GM23248 (cell line): ENCODE data around the gene GLCCI1. TPM values are rescaled to one million over a fixed set of nuclear protein-coding genes. Genes with fewer than 3 reads are reported as not detected.

Experiments used
- DNase-seq: peaks from one replicate; pipeline ENCODE4 v3.0.0-alpha.2; 2015
- H2AFZ ChIP-seq: fragments of 200-600 bp; sonication (generic); 2 replicates; pipeline ENCODE4 v1.6.1; 2016; ENCODE audit warnings: antibody characterized with exemption
- H3F3A ChIP-seq: fragments of 200-600 bp; sonication (generic); 2 replicates; pipeline ENCODE4 v1.6.1; 2016; ENCODE audit warnings: mild to moderate bottlenecking, antibody characterized with exemption, mixed run types; ENCODE audit not compliant: insufficient read depth
- H3K27ac ChIP-seq: fragments of 200-600 bp; sonication (generic); 2 replicates; pipeline ENCODE4 v1.5.1; 2016; ENCODE audit warnings: mild to moderate bottlenecking
- H3K27me3 ChIP-seq: fragments of 200-600 bp; sonication (generic); replicated peaks from 2 replicates; pipeline ENCODE4 v1.6.1; 2016; ENCODE audit warnings: mild to moderate bottlenecking; ENCODE audit not compliant: insufficient read depth
- H3K36me3 ChIP-seq: fragments of 200-600 bp; sonication (generic); 2 replicates; pipeline ENCODE4 v1.6.1; 2016; ENCODE audit warnings: low read depth, mild to moderate bottlenecking
- H3K4me1 ChIP-seq: fragments of 200-600 bp; sonication (generic); 2 replicates; pipeline ENCODE4 v1.6.1; 2016; ENCODE audit warnings: mild to moderate bottlenecking; ENCODE audit not compliant: insufficient read depth
- H3K4me2 ChIP-seq: fragments of 200-600 bp; sonication (generic); one replicate; pipeline ENCODE4 v1.6.1; 2016; ENCODE audit warnings: mild to moderate bottlenecking; ENCODE audit not compliant: unreplicated experiment
- H3K4me3 ChIP-seq: fragments of 200-600 bp; sonication (generic); 2 replicates; pipeline ENCODE4 v1.5.1; 2016; ENCODE audit warnings: mild to moderate bottlenecking
- H3K79me2 ChIP-seq: fragments of 200-600 bp; sonication (generic); 2 replicates; pipeline ENCODE4 v1.6.1; 2016; ENCODE audit warnings: mild to moderate bottlenecking; ENCODE audit not compliant: insufficient read depth
- H3K9ac ChIP-seq: fragments of 200-600 bp; sonication (generic); 2 replicates; pipeline ENCODE4 v1.6.1; 2016; ENCODE audit warnings: mild to moderate bottlenecking
- H3K9me2 ChIP-seq: fragments of 200-600 bp; sonication (generic); 2 replicates; pipeline ENCODE4 v1.6.1; 2016; ENCODE audit warnings: mixed run types, mild to moderate bottlenecking, moderate library complexity; ENCODE audit not compliant: insufficient read depth
- H3K9me3 ChIP-seq: fragments of 200-600 bp; sonication (generic); one replicate; pipeline ENCODE4 v1.6.1; 2017; ENCODE audit warnings: low read depth
- H4K20me1 ChIP-seq: fragments of 200-600 bp; sonication (generic); 2 replicates; pipeline ENCODE4 v1.6.0; 2016; ENCODE audit not compliant: insufficient read depth
- EZH2 ChIP-seq: fragments of 200-600 bp; sonication (generic); IDR thresholded peaks from 2 replicates; pipeline ENCODE4 v1.6.1; 2018; ENCODE audit warnings: antibody characterized with exemption, mild to moderate bottlenecking; ENCODE audit not compliant: insufficient read depth, poor library complexity, severe bottlenecking
- EZH2phosphoT487 ChIP-seq: fragments of 200-600 bp; sonication (generic); IDR thresholded peaks from 2 replicates; pipeline ENCODE4 v1.6.1; 2018; ENCODE audit warnings: antibody characterized with exemption, moderate library complexity, mild to moderate bottlenecking, low read depth; ENCODE audit not compliant: insufficient read depth
- WGBS, 2 experiments: methylation state at CpG; one replicate each; pipeline ENCODE4 v1.1.6; 2015 to 2017; ENCODE audit warnings: low lambda C conversion rate in 2 of 2, low coverage in 1 of 2; ENCODE audit errors: missing lambda C conversion rate in 2 of 2; 5-methylcytosine and 5-hydroxymethylcytosine counted together
- in situ Hi-C: fragments of 300-500 bp; cut with MboI; formaldehyde crosslinking; loops from 2 replicates; pipeline ENCODE4 v1.15.0; 2020
- polyA plus RNA-seq: library from polyadenylated mRNA; unstranded; fragments of >200 nt; fragmentation: Nextera tagmentation; extraction: Ambion mirVana; gene quantifications from 2 replicates; pipeline ENCODE4 v1.2.1, GENCODE V29; 2016
- total RNA-seq: library from RNA; depleted of rRNA; stranded (reverse); fragments of >200 nt; shearing (Covaris generic); gene quantifications from 2 replicates; pipeline ENCODE4 v1.2.3, GENCODE V29; 2014

The GLCCI1 gene
- total and polyA plus RNA-seq, 2 experiments from 2014 or later = 2.5 to 3.0 TPM

- Histone ChIP-seq H3K79me2 (no peaks in the 10 kb centered on the region), H2AFZ (no peak overlapping the region), H3K9me2 (no peaks in the 10 kb centered on the region), H3K4me1 (no peaks in the 10 kb centered on the region), H3K9me3 (no peaks in the 10 kb centered on the region), H3K36me3 (no peaks in the 10 kb centered on the region), H3K4me3 (no peak overlapping the region), H3K9ac (no peak overlapping the region), H3K27me3 (no peaks in the 10 kb centered on the region), H3K27ac (no peak overlapping the region), H3F3A (no peaks in the 10 kb centered on the region), H3K4me2 (no peak overlapping the region), H4K20me1 (no peaks in the 10 kb centered on the region)
- TF ChIP-seq EZH2 (no peak), EZH2phosphoT487 (no peak)
- 94 to 100% methylated on average over 1 of the region's 1 CpG for WGBS, 2 experiments
- in situ Hi-C loops = no loop called here
- no peak for DNase-seq
These were observed 46.6 kb downstream of the GLCCI1 start for GRCh38 chr7:8015100-8015745.

GRCh38 chr7:8015746-8016120, 47.1 kb downstream of the GLCCI1 start:
- Histone ChIP-seq H3K27me3 (no peaks in the 10 kb centered on the region), H3K27ac (no peak overlapping the region), H3K79me2 (no peaks in the 10 kb centered on the region), H3K9me3 (no peaks in the 10 kb centered on the region), H3K4me2 (no peak overlapping the region), H3K36me3 (no peaks in the 10 kb centered on the region), H3K9ac (no peak overlapping the region), H4K20me1 (no peaks in the 10 kb centered on the region), H3F3A (no peaks in the 10 kb centered on the region), H2AFZ (no peak overlapping the region), H3K4me1 (no peaks in the 10 kb centered on the region), H3K9me2 (no peaks in the 10 kb centered on the region), H3K4me3 (no peak overlapping the region)
- DNase-seq = no peak
- TF ChIP-seq EZH2 (no peak), EZH2phosphoT487 (no peak)
- WGBS, 2 experiments = 97% methylated on average over 4 of the region's 4 CpGs
- in situ Hi-C loops = no loop called here

- no peaks in the 10 kb centered on the region for H3F3A ChIP-seq
- H4K20me1 ChIP-seq = no peaks in the 10 kb centered on the region
- H3K79me2 ChIP-seq = no peaks in the 10 kb centered on the region
- 87 to 92% methylated on average over 1 of the region's 1 CpG for WGBS, 2 experiments
- no peak overlapping the region for H3K4me2 ChIP-seq
- in situ Hi-C loops = no loop called here
- H3K9ac ChIP-seq = no peak overlapping the region
- H3K27ac ChIP-seq = no peak overlapping the region
- H3K9me2 ChIP-seq = no peaks in the 10 kb centered on the region
- H3K4me1 ChIP-seq = no peaks in the 10 kb centered on the region
- H3K36me3 ChIP-seq = no peaks in the 10 kb centered on the region
- no peaks in the 10 kb centered on the region for H3K27me3 ChIP-seq
- no peak overlapping the region for H2AFZ ChIP-seq
- H3K9me3 ChIP-seq = no peaks in the 10 kb centered on the region
- H3K4me3 ChIP-seq = no peak overlapping the region
- TF ChIP-seq EZH2phosphoT487 (no peak), EZH2 (no peak)
- no peak for DNase-seq
These were observed 48.8 kb downstream of the GLCCI1 start for GRCh38 chr7:8017423-8017822.

- no peaks in the 10 kb centered on the region for H3F3A ChIP-seq
- H3K9me2 ChIP-seq = no peaks in the 10 kb centered on the region
- H3K27ac ChIP-seq = no peak overlapping the region
- no peak for DNase-seq
- no peaks in the 10 kb centered on the region for H4K20me1 ChIP-seq
- H3K4me2 ChIP-seq = no peak overlapping the region
- no peak overlapping the region for H2AFZ ChIP-seq
- no peaks in the 10 kb centered on the region for H3K27me3 ChIP-seq
- H3K79me2 ChIP-seq = no peaks in the 10 kb centered on the region
- 55 to 57% methylated on average over 1 of the region's 1 CpG for WGBS, 2 experiments
- in situ Hi-C loops = no loop called here
- H3K9ac ChIP-seq = no peak overlapping the region
- H3K36me3 ChIP-seq = no peaks in the 10 kb centered on the region
- H3K4me1 ChIP-seq = no peaks in the 10 kb centered on the region
- no peaks in the 10 kb centered on the region for H3K9me3 ChIP-seq
- H3K4me3 ChIP-seq = no peak overlapping the region
- no peak for TF ChIP-seq EZH2phosphoT487
- no peak for TF ChIP-seq EZH2
These were observed 50.4 kb downstream of the GLCCI1 start for GRCh38 chr7:8018961-8019360.
